Thyroid gland (tissue), 4 donors: Measurements from ENCODE around the gene CRAT.
"Not testable (repeated sequence)": the region's sequence is repeated elsewhere in the genome, so short reads cannot be mapped to it uniquely, and the experiment has no call there.

Source experiments
- CTCF ChIP-seq, 6 experiments: fragments of 200-600 bp in 3 of 6; fragments of 450-650 bp in 3 of 6; sonication (generic) in 3 of 6; IDR thresholded peaks; one replicate each; pipeline ENCODE4 v1.5.1; 2016 to 2019; ENCODE audit warnings: antibody characterized with exemption in 6 of 6, mild to moderate bottlenecking in 2 of 6, inconsistent platforms in 1 of 6, moderate library complexity in 1 of 6
- POLR2A ChIP-seq, 2 donors: fragments of 450-650 bp; IDR thresholded peaks; one replicate each; pipeline ENCODE4 v1.6.1; 2017; ENCODE audit warnings: antibody characterized with exemption in 2 of 2, mild to moderate bottlenecking in 2 of 2, moderate library complexity in 1 of 2

GRCh38 chr9:129112526-129112925 lies 1.9 kb upstream of the CRAT start:
- TF ChIP-seq CTCF, POLR2A (IDR thresholded peaks at IDR 0.05): not testable (repeated sequence)
